G401 (cell line): Measurements from ENCODE around the gene PPP1R13B. TPM values are rescaled to one million over a fixed set of nuclear protein-coding genes. Genes with fewer than 3 reads are reported as not detected.
A peak's percentile ranks its signal among the peaks of the same experiment; 100 is the strongest.

Experiments
- DNase-seq: peaks from one replicate; pipeline ENCODE4 v3.0.0-alpha.2; 2015; ENCODE audit warnings: low spot score
- in situ Hi-C: cut with HindIII; loops from 2 replicates; pipeline ENCODE4 v1.10.0; 2016; ENCODE audit warnings: low sequenced_read_pairs, mixed read lengths
- total RNA-seq: library from RNA; depleted of rRNA; stranded (reverse); fragments of >200 nt; shearing (Covaris generic); gene quantifications from 2 replicates; pipeline ENCODE4 v1.2.3, GENCODE V29; 2014

PPP1R13B gene
- total RNA-seq, 1 experiment from 2014 or later, result 12.8 TPM

GRCh38 chr14:103728141-103728540, 119.2 kb downstream of the PPP1R13B start:
- in situ Hi-C loops, result no loop called here
- no peak for DNase-seq

- no peak for DNase-seq
- in situ Hi-C loops, result no loop called here
These were observed 119.9 kb downstream of the PPP1R13B start for GRCh38 chr14:103727313-103727980.

GRCh38 chr14:103726474-103726873, 120.9 kb downstream of the PPP1R13B start:
- in situ Hi-C loops, result no loop called here

GRCh38 chr14:103725739-103726395, 121.5 kb downstream of the PPP1R13B start:
- no peak for DNase-seq
- in situ Hi-C loops, result no loop called here

More at GRCh38 chr14:103726474-103726873, 120.9 kb downstream of the PPP1R13B start:
- DNase-seq, result no peak

GRCh38 chr14:103725001-103725682, 122.2 kb downstream of the PPP1R13B start:
- DNase-seq, result no peak
- in situ Hi-C loops, result no loop called here

- DNase-seq, result peak; percentile 71
- in situ Hi-C loops, result no loop called here
These were observed 123.3 kb downstream of the PPP1R13B start for GRCh38 chr14:103724116-103724515.

- in situ Hi-C loops, result no loop called here
- DNase-seq, result no peak
These were observed 123.7 kb downstream of the PPP1R13B start for GRCh38 chr14:103723748-103724081.

GRCh38 chr14:103721334-103722120, 125.8 kb downstream of the PPP1R13B start:
- DNase-seq, result no peak
- in situ Hi-C loops, result no loop called here

- DNase-seq, result no peak
- in situ Hi-C loops, result no loop called here
These were observed 127.6 kb downstream of the PPP1R13B start for GRCh38 chr14:103719751-103720150.

GRCh38 chr14:103718572-103718971, 128.8 kb downstream of the PPP1R13B start:
- in situ Hi-C loops, result no loop called here
- no peak for DNase-seq

GRCh38 chr14:103716899-103717411, 130.4 kb downstream of the PPP1R13B start:
- in situ Hi-C loops, result no loop called here

GRCh38 chr14:103716091-103716801, 131.1 kb downstream of the PPP1R13B start:
- DNase-seq, result no peak
- in situ Hi-C loops, result no loop called here

More at GRCh38 chr14:103716899-103717411, 130.4 kb downstream of the PPP1R13B start:
- DNase-seq, result no peak

- peak; percentile 99 for DNase-seq
- in situ Hi-C loops, result no loop called here
These were observed 132.0 kb downstream of the PPP1R13B start, which contains the start of the genes XRCC3 and ZFYVE21 for GRCh38 chr14:103715052-103716000. Gene XRCC3 (minus strand): TSS chr14:103715451. CDS start chr14:103711087, 4,364 bp downstream. Gene ZFYVE21 (plus strand): TSS chr14:103715810. CDS start chr14:103715842, 32 bp downstream.

GRCh38 chr14:103714063-103714724, 133.2 kb downstream of the PPP1R13B start:
- in situ Hi-C loops, result no loop called here
- DNase-seq, result no peak

- DNase-seq, result no peak
- in situ Hi-C loops, result no loop called here
These were observed 133.9 kb downstream of the PPP1R13B start for GRCh38 chr14:103713304-103714062.

GRCh38 chr14:103712633-103713247, 134.6 kb downstream of the PPP1R13B start:
- in situ Hi-C loops, result no loop called here
- DNase-seq, result peak; percentile 60
